CD14-positive monocyte (primary cell): ENCODE measurements around the gene DCLK3. TPM values are rescaled to one million over a fixed set of nuclear protein-coding genes. Genes with fewer than 3 reads are reported as not detected.

Experiments
- DNase-seq, 3 donors: peaks; one replicate each; pipeline ENCODE4 v3.0.0-alpha.2; 2011 to 2022
- H2AFZ ChIP-seq: 2 replicates; pipeline ENCODE4 v1.6.0; 2012; ENCODE audit warnings: mild to moderate bottlenecking, low read depth, low read length, inconsistent platforms; ENCODE audit not compliant: insufficient read depth, poor library complexity, severe bottlenecking
- H3K27ac ChIP-seq, 2 donors: 1 replicate in 1 of 2; 2 replicates in 1 of 2; pipeline ENCODE4 v1.5.1; 2012 to 2013; ENCODE audit warnings: low read length in 2 of 2, control low read depth in 1 of 2, inconsistent platforms in 1 of 2, low read depth in 1 of 2, mild to moderate bottlenecking in 1 of 2
- H3K27me3 ChIP-seq, 2 donors: one replicate each; pipeline versions ENCODE4 v1.6.0 to v1.6.1; 2011 to 2013; ENCODE audit warnings: low read length in 2 of 2; ENCODE audit not compliant: control insufficient read depth in 2 of 2, insufficient read depth in 2 of 2
- H3K36me3 ChIP-seq, 2 donors: replicated peaks in 1 of 2; 1 replicate in 1 of 2; 2 replicates in 1 of 2; pipeline versions ENCODE4 v1.5.1 to v1.6.1; 2012 to 2013; ENCODE audit warnings: low read length in 2 of 2, control low read depth in 1 of 2, inconsistent platforms in 1 of 2, mild to moderate bottlenecking in 1 of 2; ENCODE audit not compliant: insufficient read depth in 2 of 2, control insufficient read depth in 1 of 2
- H3K4me1 ChIP-seq, 2 donors: 1 replicate in 1 of 2; 2 replicates in 1 of 2; pipeline versions ENCODE4 v1.5.1 to v1.6.1; 2012 to 2013; ENCODE audit warnings: low read length in 2 of 2, control low read depth in 1 of 2, inconsistent platforms in 1 of 2, mild to moderate bottlenecking in 1 of 2, moderate library complexity in 1 of 2; ENCODE audit not compliant: insufficient read depth in 2 of 2, control insufficient read depth in 1 of 2
- H3K4me2 ChIP-seq: replicated peaks from 2 replicates; pipeline ENCODE3; 2012; ENCODE audit warnings: low read length, moderate library complexity, mild to moderate bottlenecking; ENCODE audit not compliant: poor library complexity, severe bottlenecking; ENCODE audit errors: extremely low read depth
- H3K4me3 ChIP-seq, 3 experiments: fragments of 200-600 bp in 1 of 3; sonication (generic) in 1 of 3; replicated peaks in 1 of 3; 1 replicate in 2 of 3; 2 replicates in 1 of 3; pipeline ENCODE4 v1.5.1; 2011 to 2013; ENCODE audit warnings: low read length in 3 of 3, mild to moderate bottlenecking in 3 of 3, control low read depth in 2 of 3, low read depth in 2 of 3, inconsistent platforms in 1 of 3, moderate library complexity in 1 of 3
- H3K79me2 ChIP-seq: 2 replicates; pipeline ENCODE4 v1.6.0; 2012; ENCODE audit warnings: mild to moderate bottlenecking, control low read depth, inconsistent platforms, low read length, moderate library complexity; ENCODE audit not compliant: insufficient read depth
- H3K9ac ChIP-seq: 2 replicates; pipeline ENCODE4 v1.6.0; 2017; ENCODE audit warnings: low read length, mild to moderate bottlenecking; ENCODE audit not compliant: insufficient read depth, poor library complexity, severe bottlenecking
- H3K9me3 ChIP-seq, 2 donors: replicated peaks in 1 of 2; 1 replicate in 1 of 2; 2 replicates in 1 of 2; pipeline versions ENCODE4 v1.5.1 to v1.6.1; 2012 to 2013; ENCODE audit warnings: low read length in 2 of 2, control low read depth in 1 of 2; ENCODE audit not compliant: control insufficient read depth in 1 of 2, insufficient read depth in 1 of 2
- H4K20me1 ChIP-seq: 2 replicates; pipeline ENCODE4 v1.6.0; 2012; ENCODE audit warnings: mild to moderate bottlenecking, low read length, control low read depth, moderate library complexity; ENCODE audit not compliant: insufficient read depth
- H3K27ac Mint-ChIP-seq, 7 donors: one replicate each; pipeline ENCODE4 v1.8.0; 2020; ENCODE audit warnings: mild to moderate bottlenecking in 7 of 7, mixed read lengths in 7 of 7, moderate library complexity in 6 of 7, inconsistent platforms in 2 of 7
- H3K27me3 Mint-ChIP-seq, 3 donors: one replicate each; pipeline ENCODE4 v1.8.0; 2021 to 2022; ENCODE audit warnings: low read depth in 3 of 3, mild to moderate bottlenecking in 3 of 3, mixed read lengths in 3 of 3, moderate library complexity in 3 of 3, inconsistent platforms in 1 of 3
- H3K36me3 Mint-ChIP-seq, 2 donors: one replicate each; pipeline ENCODE4 v1.8.0; 2020; ENCODE audit warnings: mixed read lengths in 2 of 2, inconsistent platforms in 1 of 2, mild to moderate bottlenecking in 1 of 2
- H3K4me1 Mint-ChIP-seq: one replicate; pipeline ENCODE4 v1.8.0; 2020; ENCODE audit warnings: mild to moderate bottlenecking, mixed read lengths
- H3K4me3 Mint-ChIP-seq, 2 donors: one replicate each; pipeline ENCODE4 v1.8.0; 2020; ENCODE audit warnings: mild to moderate bottlenecking in 2 of 2, mixed read lengths in 2 of 2, moderate library complexity in 1 of 2
- H3K9me3 Mint-ChIP-seq, 7 donors: one replicate each; pipeline ENCODE4 v1.8.0; 2020 to 2022; ENCODE audit warnings: mixed read lengths in 7 of 7, mild to moderate bottlenecking in 6 of 7, moderate library complexity in 6 of 7, inconsistent platforms in 2 of 7
- WGBS: methylation state at CpG from one replicate; pipeline ENCODE4 v1.1.5; 2013; ENCODE audit warnings: missing lambda C conversion rate; ENCODE audit not compliant: insufficient coverage; 5-methylcytosine and 5-hydroxymethylcytosine counted together
- intact Hi-C, 2 donors: fragments of 100-400 bp; cut with micrococcal nuclease; formaldehyde crosslinking; loops; one replicate each; pipeline versions ENCODE4 v1.15.0 to v1.15.1; 2023
- polyA plus RNA-seq, 3 donors: library from polyadenylated mRNA; depleted of rRNA in 1 of 3; unstranded in 2 of 3; stranded (reverse) in 1 of 3; fragments of 300-500 nt in 2 of 3; fragments of >200 nt in 1 of 3; fragmentation: Illumina TruSeq in 2 of 3; gene quantifications; 1 replicate in 2 of 3; 2 replicates in 1 of 3; pipeline ENCODE4 v1.2.3, GENCODE V29; 2012 to 2021
- TF ChIP-seq, protein P1 (sequence below): fragments of 200-600 bp; IDR thresholded peaks from one replicate; pipeline ENCODE4 v1.8.0; 2022; ENCODE audit warnings: antibody characterized with exemption, mild to moderate bottlenecking

The DCLK3 gene
- polyA plus RNA-seq, 3 donors = not detected

DNA sequence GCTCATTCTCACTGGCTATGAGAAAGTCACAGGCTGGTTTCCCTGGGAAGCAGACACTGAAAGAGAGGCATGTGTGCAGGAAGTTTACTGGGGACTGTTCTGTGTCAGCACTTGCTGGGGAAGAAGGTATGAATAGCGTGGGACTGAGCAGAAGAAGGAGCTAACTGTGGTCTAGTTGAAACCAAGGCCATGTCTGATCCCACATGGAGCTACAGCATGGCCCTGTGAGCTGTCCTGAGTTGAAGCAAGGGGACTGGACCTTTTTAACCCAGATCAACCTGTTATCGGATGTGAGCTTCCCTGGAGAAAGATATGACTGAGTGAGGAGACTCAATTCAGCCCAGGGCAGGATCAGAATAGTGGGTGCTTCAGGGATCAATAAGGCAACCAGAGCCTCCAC is 53.7 kb downstream of the DCLK3 start:
- H3K4me3 Mint-ChIP-seq = no peak overlapping the region
- Histone ChIP-seq H3K27ac (no peak overlapping the region), H4K20me1 (no peaks in the 10 kb centered on the region), H3K4me1 (no peaks in the 10 kb centered on the region), H3K9ac (no peak overlapping the region), H2AFZ (no peak overlapping the region), H3K27me3 (no peaks in the 10 kb centered on the region), H3K9me3 (no peaks in the 10 kb centered on the region), H3K4me2 (no peak overlapping the region), H3K79me2 (no peaks in the 10 kb centered on the region), H3K36me3 (no peaks in the 10 kb centered on the region), H3K4me3 (no peak overlapping the region)
- peaks cover 12% of the 10 kb centered on the region for H3K4me1 Mint-ChIP-seq
- no peak for DNase-seq
- no peaks in the 10 kb centered on the region for H3K36me3 Mint-ChIP-seq
- peaks cover 0 to 2% (median 2%) of the 10 kb centered on the region in 3 donors for H3K27me3 Mint-ChIP-seq
- intact Hi-C loops = no loop called here
- H3K27ac Mint-ChIP-seq = peak overlapping the region in 1 of 7 donors; percentile 9
- WGBS = 44% methylated on average over 2 of the region's 2 CpGs
- no peaks in the 10 kb centered on the region for H3K9me3 Mint-ChIP-seq
- TF ChIP-seq, protein P1, sequence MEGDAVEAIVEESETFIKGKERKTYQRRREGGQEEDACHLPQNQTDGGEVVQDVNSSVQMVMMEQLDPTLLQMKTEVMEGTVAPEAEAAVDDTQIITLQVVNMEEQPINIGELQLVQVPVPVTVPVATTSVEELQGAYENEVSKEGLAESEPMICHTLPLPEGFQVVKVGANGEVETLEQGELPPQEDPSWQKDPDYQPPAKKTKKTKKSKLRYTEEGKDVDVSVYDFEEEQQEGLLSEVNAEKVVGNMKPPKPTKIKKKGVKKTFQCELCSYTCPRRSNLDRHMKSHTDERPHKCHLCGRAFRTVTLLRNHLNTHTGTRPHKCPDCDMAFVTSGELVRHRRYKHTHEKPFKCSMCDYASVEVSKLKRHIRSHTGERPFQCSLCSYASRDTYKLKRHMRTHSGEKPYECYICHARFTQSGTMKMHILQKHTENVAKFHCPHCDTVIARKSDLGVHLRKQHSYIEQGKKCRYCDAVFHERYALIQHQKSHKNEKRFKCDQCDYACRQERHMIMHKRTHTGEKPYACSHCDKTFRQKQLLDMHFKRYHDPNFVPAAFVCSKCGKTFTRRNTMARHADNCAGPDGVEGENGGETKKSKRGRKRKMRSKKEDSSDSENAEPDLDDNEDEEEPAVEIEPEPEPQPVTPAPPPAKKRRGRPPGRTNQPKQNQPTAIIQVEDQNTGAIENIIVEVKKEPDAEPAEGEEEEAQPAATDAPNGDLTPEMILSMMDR = no peak

GRCh38 chr3:36709826-36710365 is 54.5 kb downstream of the DCLK3 start:
- no peaks in the 10 kb centered on the region for H3K9me3 ChIP-seq
- TF ChIP-seq, protein P1 = no peak
- H3K36me3 Mint-ChIP-seq = no peaks in the 10 kb centered on the region
- peak overlapping the region in 2 of 7 donors; percentile 25 to 28 for H3K27ac Mint-ChIP-seq
- H3K4me3 Mint-ChIP-seq = no peak overlapping the region
- no peak overlapping the region for H3K27ac ChIP-seq
- H3K27me3 Mint-ChIP-seq = peaks cover 0 to 2% (median 0%) of the 10 kb centered on the region in 3 donors
- no peaks in the 10 kb centered on the region for H3K9me3 Mint-ChIP-seq
- no peaks in the 10 kb centered on the region for H3K27me3 ChIP-seq
- H2AFZ ChIP-seq = no peak overlapping the region
- intact Hi-C loops = no loop called here
- H3K79me2 ChIP-seq = no peaks in the 10 kb centered on the region
- no peak for DNase-seq
- WGBS = 97% methylated on average over 3 of the region's 6 CpGs
- H4K20me1 ChIP-seq = no peaks in the 10 kb centered on the region
- no peaks in the 10 kb centered on the region for H3K4me1 ChIP-seq
- H3K4me1 Mint-ChIP-seq = peaks cover 12% of the 10 kb centered on the region
- no peak overlapping the region for H3K4me2 ChIP-seq
- H3K9ac ChIP-seq = no peak overlapping the region
- H3K36me3 ChIP-seq = no peaks in the 10 kb centered on the region
- H3K4me3 ChIP-seq = no peak overlapping the region
